ENCODE data around the gene CAPN10.

- TF ChIP-seq POLR2A (IDR thresholded peaks at IDR 0.05) = no peak
- no peak for TF ChIP-seq CTCF (IDR thresholded peaks at IDR 0.05 in 4 of 5, conservative IDR thresholded peaks at IDR 0.05 in 1 of 5)
Observed at GRCh38 chr2:240571314-240571973, 15.1 kb upstream of the CAPN10 start.
